NCI-H1694 treated with DMSO at 0.1 percent for 48 hours (cell line): ENCODE results near the gene DAZL.

Experiments used
- DNase-seq: peaks from one replicate; lab custom pipeline; 2025; lab: John Stamatoyannopoulos, UW

Gene DAZL

GRCh38 chr3:16595778-16596177, 9.4 kb downstream of the DAZL start:
- DNase-seq: no peak

GRCh38 chr3:16589867-16590624, 15.2 kb downstream of the DAZL start:
- DNase-seq: no peak

- no peak for DNase-seq
These were observed 16.1 kb downstream of the DAZL start for GRCh38 chr3:16589120-16589519.

GRCh38 chr3:16587681-16588060, 17.6 kb downstream of the DAZL start:
- no peak for DNase-seq

- DNase-seq: no peak
These were observed 18.1 kb downstream of the DAZL start for GRCh38 chr3:16587047-16587680.

GRCh38 chr3:16584880-16585279, 20.3 kb downstream of the DAZL start:
- DNase-seq: no peak

- DNase-seq: no peak
These were observed 21.7 kb downstream of the DAZL start for GRCh38 chr3:16583551-16583950.

- DNase-seq: no peak
These were observed 35.1 kb downstream of the DAZL start for GRCh38 chr3:16570113-16570512.

- DNase-seq: no peak
These were observed 36.7 kb downstream of the DAZL start for GRCh38 chr3:16568532-16568931.

- DNase-seq: no peak
These were observed 37.1 kb downstream of the DAZL start for GRCh38 chr3:16568115-16568514.

- DNase-seq: no peak
These were observed 45.4 kb downstream of the DAZL start for GRCh38 chr3:16559653-16560365.

- DNase-seq: no peak
These were observed 51.1 kb downstream of the DAZL start for GRCh38 chr3:16554126-16554525.

- DNase-seq: no peak
These were observed 52.5 kb downstream of the DAZL start for GRCh38 chr3:16552757-16553156.

GRCh38 chr3:16551342-16551976, 53.8 kb downstream of the DAZL start:
- no peak for DNase-seq

- DNase-seq: peak; percentile 67
These were observed 54.4 kb downstream of the DAZL start for GRCh38 chr3:16550676-16551341.

- no peak for DNase-seq
These were observed 54.9 kb downstream of the DAZL start for GRCh38 chr3:16550305-16550675.

- DNase-seq: no peak
These were observed 56.5 kb downstream of the DAZL start for GRCh38 chr3:16548721-16549120.

GRCh38 chr3:16547561-16548357, 57.5 kb downstream of the DAZL start:
- no peak for DNase-seq

GRCh38 chr3:16546186-16547010, 58.8 kb downstream of the DAZL start:
- DNase-seq: no peak

- DNase-seq: no peak
These were observed 59.6 kb downstream of the DAZL start for GRCh38 chr3:16545413-16546185.
